Muscle layer of colon (tissue), 2 donors: ENCODE data around the gene MEF2C.

ENCODE experiments used
- H3K27ac ChIP-seq: one replicate; pipeline ENCODE4 v1.7.0; 2013; ENCODE audit warnings: low read depth, mild to moderate bottlenecking, low read length, moderate library complexity
- H3K27me3 ChIP-seq, 2 donors: one replicate each; pipeline ENCODE4 v1.7.0; 2013; ENCODE audit warnings: low read length in 2 of 2, mild to moderate bottlenecking in 2 of 2; ENCODE audit not compliant: insufficient read depth in 2 of 2, control insufficient read depth in 1 of 2
- H3K36me3 ChIP-seq: one replicate; pipeline ENCODE4 v1.7.0; 2013; ENCODE audit warnings: mild to moderate bottlenecking, low read length; ENCODE audit not compliant: insufficient read depth
- H3K4me1 ChIP-seq: one replicate; pipeline ENCODE4 v1.7.0; 2013; ENCODE audit warnings: mild to moderate bottlenecking, low read length; ENCODE audit not compliant: insufficient read depth
- H3K4me3 ChIP-seq, 2 donors: one replicate each; pipeline ENCODE4 v1.7.0; 2013; ENCODE audit warnings: low read length in 2 of 2, low read depth in 1 of 2, mild to moderate bottlenecking in 1 of 2, moderate library complexity in 1 of 2
- H3K9ac ChIP-seq: one replicate; pipeline ENCODE4 v1.7.0; 2013; ENCODE audit warnings: low read length
- H3K9me3 ChIP-seq: one replicate; pipeline ENCODE4 v1.7.0; 2013; ENCODE audit warnings: mild to moderate bottlenecking, low read length
- donor health status: abdominal sarcoma.
- donor health status: Adenocarcinoma of cecum.

Gene MEF2C

DNA sequence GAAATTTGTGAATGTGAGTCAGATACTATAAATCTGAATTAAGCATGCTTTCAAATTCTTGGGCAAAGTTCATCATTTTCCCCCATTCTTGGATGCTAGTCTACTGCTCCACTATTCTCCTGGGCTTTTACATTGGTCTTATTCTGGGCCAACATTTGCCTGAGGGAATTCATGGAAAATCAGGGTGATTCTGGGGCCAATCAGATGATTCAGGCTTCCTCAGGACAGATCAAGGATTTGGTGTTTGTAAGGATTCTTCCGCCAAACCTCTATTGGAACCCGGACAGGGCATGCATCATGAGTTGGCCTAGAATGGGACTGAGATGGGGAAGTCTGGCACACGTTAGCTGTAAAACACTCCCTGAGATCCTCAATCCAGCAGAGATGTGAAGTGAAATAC lies 113.8 kb downstream of the MEF2C start:
- H3K9ac ChIP-seq = no peak overlapping the region
- H3K27me3 ChIP-seq = no peaks in the 10 kb centered on the region
- peaks cover 7% of the 10 kb centered on the region for H3K36me3 ChIP-seq
- no peak overlapping the region for H3K27ac ChIP-seq
- no peak overlapping the region for H3K4me3 ChIP-seq
- H3K9me3 ChIP-seq = no peaks in the 10 kb centered on the region
- H3K4me1 ChIP-seq = no peaks in the 10 kb centered on the region

GRCh38 chr5:88768411-88768810 lies 114.6 kb downstream of the MEF2C start:
- Histone ChIP-seq H3K9me3 (no peaks in the 10 kb centered on the region), H3K4me3 (no peak overlapping the region), H3K36me3 (peaks cover 7% of the 10 kb centered on the region), H3K27me3 (no peaks in the 10 kb centered on the region), H3K27ac (no peak overlapping the region), H3K4me1 (no peaks in the 10 kb centered on the region), H3K9ac (no peak overlapping the region)

DNA sequence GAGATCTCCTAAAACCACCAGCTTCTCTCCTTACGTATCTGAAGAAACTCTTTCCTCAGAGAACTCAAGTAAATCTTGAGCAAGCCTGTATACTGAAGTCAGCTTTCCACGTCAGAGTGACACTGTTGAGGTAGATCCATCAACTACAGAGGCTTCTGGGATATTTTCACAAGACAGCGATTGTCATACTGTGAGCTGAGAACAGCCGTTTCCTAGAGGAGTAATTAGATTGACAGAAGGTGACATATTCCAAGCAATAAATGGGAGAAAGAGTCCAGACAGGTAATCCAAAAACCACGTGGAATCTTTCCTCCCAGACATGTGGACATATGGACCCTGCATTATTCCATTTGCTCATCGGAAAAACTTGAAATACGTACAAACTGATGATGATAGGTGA lies 117.2 kb downstream of the MEF2C start:
- no peak overlapping the region for H3K4me3 ChIP-seq
- H3K27me3 ChIP-seq = no peaks in the 10 kb centered on the region
- H3K36me3 ChIP-seq = peaks cover under 1% of the 10 kb centered on the region
- H3K9ac ChIP-seq = no peak overlapping the region
- no peaks in the 10 kb centered on the region for H3K4me1 ChIP-seq
- no peaks in the 10 kb centered on the region for H3K9me3 ChIP-seq
- H3K27ac ChIP-seq = no peak overlapping the region

DNA sequence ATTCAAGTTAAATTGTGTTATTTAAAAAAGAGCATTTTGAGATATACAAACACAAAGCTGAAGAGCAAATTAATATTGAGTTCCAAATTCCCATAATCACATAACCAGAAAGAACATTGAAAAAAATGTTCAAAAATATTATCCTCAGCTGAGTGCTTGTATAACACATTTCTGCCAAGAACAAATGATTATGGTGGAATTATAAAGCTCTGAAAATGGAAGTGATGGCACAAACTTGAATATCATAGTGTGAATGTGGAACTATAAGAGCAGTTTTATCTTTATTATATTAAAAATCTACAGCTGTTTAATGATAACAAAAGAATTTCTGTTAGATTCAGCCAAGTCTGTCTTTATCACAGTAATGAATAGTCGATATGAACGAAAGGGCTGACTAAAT lies 117.8 kb downstream of the MEF2C start:
- Histone ChIP-seq H3K4me3 (no peak overlapping the region), H3K27ac (no peak overlapping the region), H3K9me3 (no peaks in the 10 kb centered on the region), H3K9ac (no peak overlapping the region), H3K27me3 (no peaks in the 10 kb centered on the region), H3K4me1 (no peaks in the 10 kb centered on the region), H3K36me3 (peaks cover 7% of the 10 kb centered on the region)

- Histone ChIP-seq H3K9me3 (no peaks in the 10 kb centered on the region), H3K4me3 (no peak overlapping the region), H3K4me1 (no peaks in the 10 kb centered on the region), H3K27me3 (no peaks in the 10 kb centered on the region), H3K27ac (no peak overlapping the region), H3K9ac (no peak overlapping the region), H3K36me3 (peaks cover 17% of the 10 kb centered on the region)
Measured at GRCh38 chr5:88761939-88762338, 121.0 kb downstream of the MEF2C start.

DNA sequence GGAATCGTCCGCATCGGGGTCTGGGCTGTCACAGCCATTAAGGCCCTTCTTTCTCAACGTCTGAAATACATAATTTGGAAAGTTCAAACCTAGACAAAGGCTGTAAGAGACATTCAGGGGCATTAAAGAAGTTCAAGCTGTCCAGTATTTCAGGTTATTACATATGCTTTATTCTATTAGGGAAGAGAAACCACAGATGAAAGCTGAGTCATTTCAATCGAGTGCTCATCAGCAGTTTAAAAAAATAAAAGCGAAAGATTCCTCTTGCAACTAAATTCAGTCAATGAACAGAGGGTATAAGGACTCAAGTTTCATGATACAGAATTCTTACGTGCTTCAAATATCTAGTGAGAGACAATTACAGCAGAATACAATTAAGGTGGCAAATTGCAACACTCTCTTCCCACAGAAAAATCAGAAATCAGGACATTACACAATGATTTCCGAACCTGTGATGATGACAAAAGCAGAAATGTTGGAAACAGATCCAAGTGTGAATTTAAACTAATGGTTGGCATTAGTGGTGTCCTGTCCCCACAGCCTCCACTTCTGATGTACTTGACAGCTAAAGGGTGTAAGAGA lies 121.6 kb downstream of the MEF2C start:
- H3K4me1 ChIP-seq = no peaks in the 10 kb centered on the region

DNA sequence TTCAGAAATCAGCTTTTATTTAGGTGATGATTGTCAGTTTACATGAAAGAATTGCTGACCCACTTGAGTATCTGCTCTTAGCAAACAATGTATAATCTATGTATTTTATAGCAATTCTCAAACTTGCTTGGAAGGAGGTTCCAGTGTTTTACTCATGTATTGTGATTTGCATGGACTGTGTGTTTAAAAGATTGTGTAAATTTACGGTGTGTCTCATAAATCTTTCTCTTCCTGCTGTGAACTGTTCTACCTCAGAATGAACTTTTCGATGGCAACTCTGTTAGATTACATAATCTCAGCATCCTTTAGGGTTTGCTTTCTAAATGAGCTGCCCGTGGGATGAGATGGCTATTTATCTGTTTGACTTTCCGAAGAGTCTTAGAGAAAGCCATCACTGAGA lies 122.5 kb downstream of the MEF2C start:
- Histone ChIP-seq H3K27ac (no peak overlapping the region), H3K36me3 (peaks cover 17% of the 10 kb centered on the region), H3K27me3 (no peaks in the 10 kb centered on the region), H3K4me1 (no peaks in the 10 kb centered on the region), H3K9me3 (no peaks in the 10 kb centered on the region), H3K4me3 (no peak overlapping the region), H3K9ac (no peak overlapping the region)

More for the DNA sequence above, 121.6 kb downstream of the MEF2C start:
- Histone ChIP-seq H3K36me3 (peaks cover 17% of the 10 kb centered on the region), H3K4me3 (no peak overlapping the region), H3K27me3 (no peaks in the 10 kb centered on the region), H3K27ac (no peak overlapping the region), H3K9me3 (no peaks in the 10 kb centered on the region), H3K9ac (no peak overlapping the region)

DNA sequence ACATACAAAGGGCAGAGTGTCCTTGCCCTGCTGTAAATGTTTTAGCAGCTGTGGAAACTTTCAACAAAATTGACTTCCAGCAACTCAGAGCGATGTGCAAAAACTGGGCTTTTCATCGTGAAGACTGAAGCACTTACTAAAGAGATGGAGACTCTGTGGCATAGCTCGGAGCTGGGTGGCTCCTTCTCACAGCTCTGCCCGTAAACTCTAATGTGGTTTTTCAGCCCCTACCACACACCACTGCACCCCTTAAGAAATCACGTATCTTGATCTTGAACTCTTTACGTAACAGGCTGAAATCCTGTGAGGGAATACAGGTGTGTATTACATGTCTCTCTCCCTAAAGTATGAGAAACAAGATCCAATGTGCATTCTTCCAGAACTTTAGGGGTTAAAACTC lies 124.4 kb downstream of the MEF2C start:
- Histone ChIP-seq H3K27ac (no peak overlapping the region), H3K4me3 (no peak overlapping the region), H3K4me1 (no peaks in the 10 kb centered on the region), H3K9me3 (no peaks in the 10 kb centered on the region), H3K36me3 (peaks cover 17% of the 10 kb centered on the region), H3K27me3 (no peaks in the 10 kb centered on the region), H3K9ac (no peak overlapping the region)

DNA sequence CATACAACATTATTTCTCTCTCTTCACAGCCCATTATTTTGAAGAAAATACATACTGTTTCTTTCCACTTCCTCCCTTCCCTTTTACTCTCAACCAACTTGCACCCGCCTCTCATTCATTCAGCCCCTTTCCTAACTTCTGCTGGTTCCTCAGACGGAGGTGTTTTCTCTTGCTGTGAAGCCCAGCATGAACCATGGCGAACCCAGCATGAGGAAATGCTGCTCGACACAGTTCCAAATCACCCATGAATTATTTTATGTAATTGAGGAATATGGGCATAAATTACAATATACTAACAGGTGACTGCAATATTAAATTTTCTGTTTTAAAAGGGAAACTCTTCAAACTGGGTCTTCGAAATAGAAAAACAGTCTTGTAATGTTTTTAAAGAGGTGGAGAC lies 124.8 kb downstream of the MEF2C start:
- peaks cover 17% of the 10 kb centered on the region for H3K36me3 ChIP-seq
- no peaks in the 10 kb centered on the region for H3K27me3 ChIP-seq
- no peaks in the 10 kb centered on the region for H3K4me1 ChIP-seq
- no peaks in the 10 kb centered on the region for H3K9me3 ChIP-seq
- H3K9ac ChIP-seq = no peak overlapping the region
- H3K4me3 ChIP-seq = no peak overlapping the region
- H3K27ac ChIP-seq = no peak overlapping the region

- no peak overlapping the region for H3K4me3 ChIP-seq
- H3K9me3 ChIP-seq = no peaks in the 10 kb centered on the region
- peaks cover 17% of the 10 kb centered on the region for H3K36me3 ChIP-seq
- no peaks in the 10 kb centered on the region for H3K27me3 ChIP-seq
- no peak overlapping the region for H3K9ac ChIP-seq
- H3K27ac ChIP-seq = no peak overlapping the region
- no peaks in the 10 kb centered on the region for H3K4me1 ChIP-seq
Measured at GRCh38 chr5:88756953-88757352, 126.0 kb downstream of the MEF2C start.

DNA sequence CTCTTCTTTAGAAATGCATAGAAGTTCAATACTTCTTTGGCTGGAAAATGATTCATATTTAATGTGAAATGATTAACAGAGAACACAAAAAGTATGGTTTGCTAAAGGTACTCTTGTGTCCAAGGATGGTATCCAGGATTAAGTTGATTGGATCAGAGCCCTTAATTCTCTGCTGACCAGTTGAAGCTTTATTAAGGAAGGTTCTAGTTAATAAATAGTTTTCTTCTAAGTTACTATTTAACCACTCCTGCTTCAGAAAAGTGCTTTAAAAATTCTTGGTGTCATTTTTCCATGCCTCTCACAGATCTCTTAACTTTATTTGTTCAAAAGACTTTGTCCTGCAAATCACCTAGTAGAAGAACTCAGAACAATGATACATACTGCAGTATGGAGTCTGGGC lies 134.3 kb downstream of the MEF2C start:
- Histone ChIP-seq H3K4me3 (no peak overlapping the region), H3K9ac (no peak overlapping the region), H3K27me3 (no peaks in the 10 kb centered on the region), H3K9me3 (no peaks in the 10 kb centered on the region), H3K4me1 (no peaks in the 10 kb centered on the region), H3K27ac (no peak overlapping the region), H3K36me3 (peaks cover 27% of the 10 kb centered on the region)

DNA sequence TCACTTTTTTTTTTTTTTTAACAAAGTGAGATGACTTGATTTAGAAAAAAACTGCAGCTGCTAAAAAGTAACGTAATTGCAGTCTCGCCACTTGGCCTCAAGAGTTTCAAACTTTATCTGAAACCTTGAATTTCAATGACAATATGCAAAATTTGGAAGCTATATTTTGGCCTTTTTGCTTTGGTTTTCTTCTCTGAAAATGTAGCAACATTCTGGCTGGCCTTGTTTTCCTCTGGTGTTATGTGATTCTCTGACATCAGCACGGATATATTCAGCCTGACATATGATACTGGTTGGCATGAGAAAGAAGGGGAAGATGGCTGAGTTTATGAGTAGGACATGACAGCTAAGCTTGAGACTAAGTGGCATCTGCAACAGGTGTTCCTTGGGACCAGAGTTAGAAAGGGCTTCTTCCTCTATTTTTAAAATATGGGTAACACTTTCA lies 136.5 kb downstream of the MEF2C start:
- Histone ChIP-seq H3K27me3 (no peaks in the 10 kb centered on the region), H3K27ac (no peak overlapping the region), H3K9me3 (no peaks in the 10 kb centered on the region), H3K36me3 (peaks cover 22% of the 10 kb centered on the region), H3K4me1 (no peaks in the 10 kb centered on the region), H3K4me3 (no peak overlapping the region), H3K9ac (no peak overlapping the region)
